ENCODE measurements around the gene FLYWCH1. TPM values are rescaled to one million over a fixed set of nuclear protein-coding genes. Genes with fewer than 3 reads are reported as not detected.

The FLYWCH1 gene
- total RNA-seq, 1 experiment from 2014 or later, result 12.5 TPM

- Mint-ChIP-seq H3K27ac (no peak overlapping the region), H3K4me3 (no peak overlapping the region), H3K9me3 (no peaks in the 10 kb centered on the region), H3K27me3 (ENCODE audit: low read depth) (no peaks in the 10 kb centered on the region; the same call in none of the 2 replicates), H3K36me3 (ENCODE audit: insufficient read depth in 1 of 3, low read depth in 3 of 3) (peaks cover 11 to 47% (median 41%) of the 10 kb centered on the region in 3 experiments; a peak in 6 of 7 replicates), H3K4me1 (peaks cover 15 to 16% of the 10 kb centered on the region in 2 experiments)
- no peak overlapping the region for H3K9ac ChIP-seq (ENCODE audit: extremely low read depth, insufficient read length, low read length)
- TF ChIP-seq CTCF (conservative IDR thresholded peaks at IDR 0.05), result 0 out of 3 replicates have a peak, but pooled peaks have one; percentile 11
- no peak overlapping the region for H3K4ac ChIP-seq (ENCODE audit: low read depth, low read length)
- H2BK120ac ChIP-seq (ENCODE audit: low read depth, low read length, poor library complexity, severe bottlenecking), result no peak overlapping the region
- H2AK5ac ChIP-seq (ENCODE audit: insufficient read length, low read length), result no peak overlapping the region
- H4K5ac ChIP-seq (ENCODE audit: insufficient read length, low read depth, low read length), result no peak overlapping the region
- H3K23me2 ChIP-seq (ENCODE audit: insufficient read length, low read depth, low read length, poor library complexity, severe bottlenecking), result peaks cover 6% of the 10 kb centered on the region
- H3K4me1 ChIP-seq (ENCODE audit: insufficient read depth, low read length), result no peaks in the 10 kb centered on the region
- H3K79me1 ChIP-seq (ENCODE audit: insufficient read depth, low read depth, low read length, poor library complexity, severe bottlenecking), result no peaks in the 10 kb centered on the region
- no peak overlapping the region for H4K91ac ChIP-seq (ENCODE audit: insufficient read length, low read depth, low read length)
- no peak overlapping the region for H3K18ac ChIP-seq (ENCODE audit: insufficient read length, low read depth, low read length)
- H3K27me3 ChIP-seq (ENCODE audit: insufficient read depth, low read length), result no peaks in the 10 kb centered on the region
- H2BK15ac ChIP-seq (ENCODE audit: low read depth, low read length), result no peak overlapping the region
- no peaks in the 10 kb centered on the region; the same call in 1 of the 2 replicates for H3K79me2 ChIP-seq (ENCODE audit: insufficient read depth, low read length)
- no peak overlapping the region for H3K56ac ChIP-seq (ENCODE audit: insufficient read length, low read depth, low read length)
- H3K9me3 ChIP-seq (ENCODE audit: control insufficient read depth, low read depth, low read length), result no peaks in the 10 kb centered on the region
- no peak overlapping the region for H2BK20ac ChIP-seq (ENCODE audit: low read depth, low read length, poor library complexity, severe bottlenecking)
- H3K14ac ChIP-seq (ENCODE audit: insufficient read depth, low read length), result no peak overlapping the region
- H3T11ph ChIP-seq (ENCODE audit: low read length), result no peak overlapping the region
- H2BK12ac ChIP-seq (ENCODE audit: insufficient read length, low read depth, low read length), result no peak overlapping the region
- no peak overlapping the region for H3K23ac ChIP-seq (ENCODE audit: insufficient read length, low read depth, low read length)
- H3K27ac ChIP-seq (ENCODE audit: insufficient read length, low read depth, low read length), result no peak overlapping the region
- H3K4me2 ChIP-seq (ENCODE audit: insufficient read depth, insufficient read length, low read length), result no peak overlapping the region
- H4K8ac ChIP-seq (replicated peaks; ENCODE audit: insufficient read length, low read depth, low read length), result no peak overlapping the region
- whole genome bisulfite sequencing (ENCODE audit: extremely low coverage, insufficient read length, low lambda C conversion rate), result no CpG with 5 or more reads among the region's 28 CpGs
- no peak overlapping the region for H2BK5ac ChIP-seq (ENCODE audit: insufficient read length, low read length)
- H4K20me1 ChIP-seq (ENCODE audit: control insufficient read depth, insufficient read depth, insufficient read length), result peaks cover 3% of the 10 kb centered on the region
- no peak for DNase-seq
- H2AFZ ChIP-seq (ENCODE audit: low read length), result no peak overlapping the region
Observed at GRCh38 chr16:2975161-2975795, 63.5 kb downstream of the FLYWCH1 start.

All from H9 (cell line).